Hematopoietic multipotent progenitor cell treated with erythropoietin and hydrocortisone succinate and interleukin-3 and kit ligand, for 6 days (in vitro differentiated cells): ENCODE measurements around the gene KLK3.
A peak's percentile ranks its signal among the peaks of the same experiment; 100 is the strongest.
"Not testable (repeated sequence)": the region's sequence is repeated elsewhere in the genome, so short reads cannot be mapped to it uniquely, and the experiment has no call there.

ENCODE experiments used
- DNase-seq: peaks from one replicate; pipeline ENCODE4 v3.0.0-alpha.2; 2015

KLK3 gene

GRCh38 chr19:50870417-50871089 is 15.8 kb downstream of the KLK3 start:
- DNase-seq: peak; percentile 58

- DNase-seq: no peak
Measured at GRCh38 chr19:50873056-50873455, 18.3 kb downstream of the KLK3 start, which contains the start of gene KLK2. TSS of gene KLK2 (plus strand) at chr19:50873439. CDS start at chr19:50873474, 35 bp downstream.

GRCh38 chr19:50874211-50874610 is 19.5 kb downstream of the KLK3 start:
- DNase-seq: no peak

GRCh38 chr19:50875795-50876422 is 21.2 kb downstream of the KLK3 start:
- no peak for DNase-seq

- DNase-seq: no peak
Measured at GRCh38 chr19:50876456-50876855, 21.7 kb downstream of the KLK3 start.

- DNase-seq: no peak
Measured at GRCh38 chr19:50877338-50877737, 22.6 kb downstream of the KLK3 start.

- DNase-seq: peak; percentile 20
Measured at GRCh38 chr19:50878851-50879250, 24.1 kb downstream of the KLK3 start.

- no peak for DNase-seq
Measured at GRCh38 chr19:50880241-50880640, 25.5 kb downstream of the KLK3 start.

- no peak for DNase-seq
Measured at GRCh38 chr19:50882188-50882587, 27.5 kb downstream of the KLK3 start.

- DNase-seq: no peak
Measured at GRCh38 chr19:50889638-50890037, 34.9 kb downstream of the KLK3 start.

- no peak for DNase-seq
Measured at GRCh38 chr19:50890422-50891252, 35.9 kb downstream of the KLK3 start.

GRCh38 chr19:50891253-50891625 is 36.5 kb downstream of the KLK3 start:
- DNase-seq: no peak

GRCh38 chr19:50893047-50893736 is 38.5 kb downstream of the KLK3 start:
- peak; percentile 22 for DNase-seq

GRCh38 chr19:50894478-50895356 is 40.0 kb downstream of the KLK3 start:
- DNase-seq: no peak

GRCh38 chr19:50896089-50896590 is 41.4 kb downstream of the KLK3 start:
- DNase-seq: not testable (repeated sequence)

GRCh38 chr19:50896591-50897190 is 42.0 kb downstream of the KLK3 start:
- DNase-seq: peak; percentile 59

GRCh38 chr19:50897191-50897607 is 42.5 kb downstream of the KLK3 start:
- DNase-seq: no peak

- DNase-seq: no peak
Measured at GRCh38 chr19:50897612-50898011, 42.9 kb downstream of the KLK3 start.

- DNase-seq: no peak
Measured at GRCh38 chr19:50898018-50898417, 43.3 kb downstream of the KLK3 start.

- DNase-seq: no peak
Measured at GRCh38 chr19:50899569-50899968, 44.9 kb downstream of the KLK3 start.

GRCh38 chr19:50902640-50903039 is 47.9 kb downstream of the KLK3 start:
- no peak for DNase-seq
